Measurements from ENCODE around the gene TUBB3.
"Not testable (repeated sequence)": the region's sequence is repeated elsewhere in the genome, so short reads cannot be mapped to it uniquely, and the experiment has no call there.

TUBB3 gene

DNA sequence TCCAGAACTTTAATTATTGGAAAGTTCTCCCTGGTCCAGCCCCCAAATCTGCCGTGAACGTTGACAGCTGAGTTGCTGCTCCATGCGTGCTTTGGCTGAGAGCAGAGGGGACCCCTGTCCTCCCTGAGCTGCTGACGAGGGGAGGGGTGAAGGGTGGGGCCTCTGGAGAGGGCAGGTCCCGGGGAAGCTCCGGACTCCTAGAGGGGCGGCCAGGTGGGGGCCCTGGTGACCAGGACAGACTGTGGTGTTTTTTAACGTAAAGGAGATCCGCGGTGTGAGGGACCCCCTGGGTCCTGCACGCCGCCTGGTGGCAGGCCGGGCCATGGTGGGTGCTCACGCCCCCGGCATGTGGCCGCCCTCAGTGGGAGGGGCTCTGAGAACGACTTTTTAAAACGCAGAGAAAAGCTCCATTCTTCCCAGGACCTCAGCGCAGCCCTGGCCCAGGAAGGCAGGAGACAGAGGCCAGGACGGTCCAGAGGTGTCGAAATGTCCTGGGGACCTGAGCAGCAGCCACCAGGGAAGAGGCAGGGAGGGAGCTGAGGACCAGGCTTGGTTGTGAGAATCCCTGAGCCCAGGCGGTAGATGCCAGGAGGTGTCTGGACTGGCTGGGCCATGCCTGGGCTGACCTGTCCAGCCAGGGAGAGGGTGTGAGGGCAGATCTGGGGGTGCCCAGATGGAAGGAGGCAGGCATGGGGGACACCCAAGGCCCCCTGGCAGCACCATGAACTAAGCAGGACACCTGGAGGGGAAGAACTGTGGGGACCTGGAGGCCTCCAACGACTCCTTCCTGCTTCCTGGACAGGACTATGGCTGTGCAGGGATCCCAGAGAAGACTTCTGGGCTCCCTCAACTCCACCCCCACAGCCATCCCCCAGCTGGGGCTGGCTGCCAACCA, 4.4 kb upstream of the TUBB3 start, which contains the start of gene MC1R:
MC1R (plus strand) TSS at position 410 of the 895 bp plus-strand sequence; CDS start at position 807, 397 bp downstream.
- DNase-seq: peak in 2 of 6 experiments; percentile 23 to 42

DNA sequence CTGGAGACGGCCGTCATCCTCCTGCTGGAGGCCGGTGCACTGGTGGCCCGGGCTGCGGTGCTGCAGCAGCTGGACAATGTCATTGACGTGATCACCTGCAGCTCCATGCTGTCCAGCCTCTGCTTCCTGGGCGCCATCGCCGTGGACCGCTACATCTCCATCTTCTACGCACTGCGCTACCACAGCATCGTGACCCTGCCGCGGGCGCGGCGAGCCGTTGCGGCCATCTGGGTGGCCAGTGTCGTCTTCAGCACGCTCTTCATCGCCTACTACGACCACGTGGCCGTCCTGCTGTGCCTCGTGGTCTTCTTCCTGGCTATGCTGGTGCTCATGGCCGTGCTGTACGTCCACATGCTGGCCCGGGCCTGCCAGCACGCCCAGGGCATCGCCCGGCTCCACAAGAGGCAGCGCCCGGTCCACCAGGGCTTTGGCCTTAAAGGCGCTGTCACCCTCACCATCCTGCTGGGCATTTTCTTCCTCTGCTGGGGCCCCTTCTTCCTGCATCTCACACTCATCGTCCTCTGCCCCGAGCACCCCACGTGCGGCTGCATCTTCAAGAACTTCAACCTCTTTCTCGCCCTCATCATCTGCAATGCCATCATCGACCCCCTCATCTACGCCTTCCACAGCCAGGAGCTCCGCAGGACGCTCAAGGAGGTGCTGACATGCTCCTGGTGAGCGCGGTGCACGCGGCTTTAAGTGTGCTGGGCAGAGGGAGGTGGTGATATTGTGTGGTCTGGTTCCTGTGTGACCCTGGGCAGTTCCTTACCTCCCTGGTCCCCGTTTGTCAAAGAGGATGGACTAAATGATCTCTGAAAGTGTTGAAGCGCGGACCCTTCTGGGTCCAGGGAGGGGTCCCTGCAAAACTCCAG, 3.4 kb upstream of the TUBB3 start:
- peak in 1 of 6 experiments; percentile 19 for DNase-seq

DNA sequence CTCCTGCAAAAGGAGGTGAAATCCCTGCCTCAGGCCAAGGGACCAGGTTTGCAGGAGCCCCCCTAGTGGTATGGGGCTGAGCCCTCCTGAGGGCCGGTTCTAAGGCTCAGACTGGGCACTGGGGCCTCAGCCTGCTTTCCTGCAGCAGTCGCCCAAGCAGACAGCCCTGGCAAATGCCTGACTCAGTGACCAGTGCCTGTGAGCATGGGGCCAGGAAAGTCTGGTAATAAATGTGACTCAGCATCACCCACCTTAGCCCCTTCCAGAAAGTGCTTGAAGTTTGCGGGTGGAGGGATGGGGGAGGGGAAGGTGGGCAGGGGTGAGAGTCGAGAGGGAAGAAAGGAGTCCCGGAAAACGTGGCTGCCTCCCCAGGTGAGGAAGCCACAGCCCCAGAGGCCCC, 2.4 kb upstream of the TUBB3 start:
- DNase-seq: no peak

GRCh38 chr16:89921131-89921701, 1.9 kb upstream of the TUBB3 start:
- no peak for DNase-seq

DNA sequence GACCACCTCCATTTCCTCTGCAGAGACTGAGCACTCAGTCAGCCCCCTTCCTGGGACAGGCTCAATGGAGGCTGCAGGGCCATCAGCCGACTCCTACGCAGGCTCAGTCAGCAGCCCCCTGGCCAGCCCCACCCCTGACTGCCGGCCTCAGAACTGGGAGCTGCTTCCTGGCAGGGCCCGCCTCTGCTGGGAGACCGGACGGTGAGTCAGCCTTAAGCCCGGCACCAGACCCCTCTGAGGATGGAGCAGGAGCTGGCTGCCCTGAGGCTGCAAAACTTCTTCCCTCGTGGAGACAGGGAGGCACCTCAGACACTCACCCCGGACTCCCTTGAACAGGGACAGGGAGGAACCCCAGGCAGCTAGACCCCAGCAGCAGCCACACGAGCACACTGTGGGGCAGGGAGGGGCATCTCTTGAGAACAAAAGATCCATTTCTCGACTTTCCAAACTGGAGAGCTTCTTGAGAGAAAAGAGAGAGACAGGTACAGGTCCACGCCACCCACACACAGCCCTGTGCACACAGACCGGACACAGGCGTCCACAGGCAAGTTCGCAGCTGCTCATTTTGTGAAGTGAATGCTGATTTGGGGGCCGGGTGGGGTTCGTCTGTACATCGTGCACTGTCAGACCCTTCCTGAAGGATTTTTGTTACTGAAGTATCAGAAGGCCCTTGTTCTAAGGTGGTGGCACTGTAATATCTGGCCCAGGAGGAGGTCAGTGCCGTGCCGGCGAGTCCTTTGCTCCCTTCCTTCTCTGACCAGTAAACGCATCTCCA, 1.3 kb upstream of the TUBB3 start:
- DNase-seq: no peak

DNA sequence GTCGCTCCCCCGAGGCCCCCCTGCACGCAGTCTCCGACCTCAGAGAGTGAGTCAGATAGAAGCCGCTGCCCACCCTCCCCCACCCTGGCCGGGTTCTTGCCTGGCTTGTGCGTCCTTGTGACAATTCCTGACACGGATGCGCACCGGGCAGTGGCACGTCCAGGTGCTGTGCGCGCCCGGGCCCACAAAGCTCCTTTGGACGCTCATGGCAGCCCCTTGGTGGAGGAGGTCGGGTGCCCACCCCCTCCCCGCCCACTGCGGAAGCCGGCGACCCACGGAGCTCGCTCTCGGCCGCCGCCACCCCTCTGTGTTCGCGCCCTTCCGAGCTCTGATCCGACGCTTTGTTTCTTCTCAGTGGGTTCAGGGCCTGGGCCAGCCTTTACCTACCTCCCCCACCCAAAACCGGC, 662 bp upstream of the TUBB3 start:
- no peak for DNase-seq

DNA sequence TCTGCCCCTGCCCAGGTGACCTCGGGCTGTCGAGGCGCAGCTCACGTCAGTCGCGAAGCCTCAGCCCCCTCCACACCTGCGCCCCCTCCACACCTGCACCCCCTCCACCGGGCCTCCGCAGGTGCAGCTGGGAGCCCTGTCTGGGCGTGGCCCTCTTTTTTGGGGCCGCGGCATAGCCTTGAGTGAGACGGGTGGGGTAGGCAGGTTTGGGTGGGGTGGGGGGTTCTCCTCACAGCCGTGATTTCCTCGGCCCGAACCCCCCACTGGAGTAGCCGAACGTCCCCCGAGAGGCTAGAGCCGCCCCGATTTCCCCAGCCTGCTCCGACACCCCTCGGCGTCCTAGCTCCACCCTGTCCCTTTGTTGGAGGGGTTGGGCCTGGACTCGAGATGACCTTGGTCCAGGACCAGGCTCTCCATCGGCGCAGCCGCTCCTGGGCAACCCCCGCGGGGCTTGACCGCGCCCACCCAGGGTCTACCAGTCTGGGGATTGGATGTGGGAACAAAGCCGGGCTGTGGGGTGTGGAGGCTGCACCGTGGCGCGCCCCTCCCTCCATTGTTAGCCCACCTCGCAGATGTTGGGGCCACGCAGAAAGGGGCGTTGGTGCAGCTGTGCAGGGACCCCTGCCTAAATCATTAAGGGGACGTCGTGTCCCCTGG, 626 bp downstream of the TUBB3 start:
- DNase-seq: no peak

DNA sequence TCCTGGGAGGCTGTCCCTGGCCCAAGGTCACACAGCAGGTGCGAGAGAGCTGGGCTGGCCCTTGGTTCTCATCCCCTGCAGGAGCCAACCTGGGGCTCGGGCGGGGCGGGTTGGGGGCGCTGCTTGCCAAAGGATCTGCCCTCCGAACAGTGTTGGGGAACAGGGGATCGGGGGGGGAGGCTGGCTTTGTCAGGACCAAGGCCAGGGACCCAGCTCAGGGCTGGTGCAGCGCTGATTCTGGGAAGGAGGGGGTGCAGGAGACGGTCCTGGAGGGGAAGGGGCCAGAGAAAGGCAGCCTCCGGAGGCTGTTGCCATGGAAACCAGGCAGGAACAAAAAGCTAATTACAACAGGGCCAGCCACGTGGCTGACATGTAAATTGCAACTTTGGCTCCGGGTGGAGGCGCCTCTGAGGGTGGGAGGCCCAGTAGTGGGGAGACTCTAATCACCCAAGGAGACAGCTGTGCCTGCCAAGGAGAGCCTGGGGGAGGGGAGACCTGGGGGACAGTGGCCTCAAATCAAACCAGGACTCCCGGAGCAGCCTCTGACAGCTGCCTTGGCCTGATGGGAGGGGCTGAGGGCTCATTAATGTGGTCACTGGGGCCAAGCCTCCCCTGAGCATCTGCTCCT, 1.3 kb downstream of the TUBB3 start:
- DNase-seq: peak in 4 of 6 experiments; percentile 19 to 36 (median 31)

DNA sequence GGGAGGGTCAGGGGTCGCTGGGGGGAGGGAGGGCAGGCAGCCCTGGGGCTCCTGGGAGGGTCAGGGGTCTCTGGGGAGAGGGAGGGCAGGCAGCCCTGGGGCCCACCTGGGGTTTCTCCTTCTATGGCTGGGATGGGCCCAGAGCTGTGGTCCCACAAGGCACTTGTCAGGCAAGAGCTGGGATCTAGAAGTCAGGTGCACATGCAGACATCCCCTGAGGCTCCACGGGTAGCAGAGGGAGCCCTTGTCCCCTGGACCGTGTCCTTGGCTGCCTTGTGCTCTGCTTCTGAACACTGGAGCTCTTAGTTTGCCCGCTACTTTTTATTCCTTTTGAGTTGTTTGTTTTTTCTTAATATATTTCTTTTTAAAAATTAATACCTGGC, 1.8 kb downstream of the TUBB3 start:
- no peak for DNase-seq

DNA sequence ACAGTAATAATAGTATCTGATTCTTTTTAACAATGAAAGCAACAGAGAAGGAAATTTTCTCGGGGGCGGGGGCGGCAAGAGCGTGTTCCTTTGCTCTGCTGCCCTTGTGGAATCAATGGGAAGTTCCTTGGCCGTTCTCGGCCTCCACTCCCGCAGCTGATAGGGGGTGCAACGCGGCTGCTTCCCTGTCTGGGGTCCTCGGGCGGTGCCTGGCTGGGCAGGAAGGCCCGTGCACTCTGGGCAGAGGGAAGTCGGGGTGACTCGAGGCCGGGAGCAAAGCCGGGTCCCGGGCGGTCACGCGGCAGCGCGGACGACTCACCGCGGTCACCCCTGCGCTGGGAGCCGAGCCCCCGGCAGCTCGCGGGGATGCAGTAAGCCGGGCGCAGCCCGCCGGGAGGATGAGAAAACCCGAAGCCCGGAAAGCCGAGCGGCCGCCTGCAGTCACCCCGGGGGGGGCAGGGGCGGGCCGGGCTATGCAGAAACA, 2.5 kb downstream of the TUBB3 start:
- DNase-seq: no peak

GRCh38 chr16:89931305-89931896, 8.3 kb downstream of the TUBB3 start:
- DNase-seq: no peak

GRCh38 chr16:89931964-89932363, 8.8 kb downstream of the TUBB3 start:
- no peak for DNase-seq

GRCh38 chr16:89934019-89934418, 10.9 kb downstream of the TUBB3 start:
- not testable (repeated sequence) for DNase-seq

DNA sequence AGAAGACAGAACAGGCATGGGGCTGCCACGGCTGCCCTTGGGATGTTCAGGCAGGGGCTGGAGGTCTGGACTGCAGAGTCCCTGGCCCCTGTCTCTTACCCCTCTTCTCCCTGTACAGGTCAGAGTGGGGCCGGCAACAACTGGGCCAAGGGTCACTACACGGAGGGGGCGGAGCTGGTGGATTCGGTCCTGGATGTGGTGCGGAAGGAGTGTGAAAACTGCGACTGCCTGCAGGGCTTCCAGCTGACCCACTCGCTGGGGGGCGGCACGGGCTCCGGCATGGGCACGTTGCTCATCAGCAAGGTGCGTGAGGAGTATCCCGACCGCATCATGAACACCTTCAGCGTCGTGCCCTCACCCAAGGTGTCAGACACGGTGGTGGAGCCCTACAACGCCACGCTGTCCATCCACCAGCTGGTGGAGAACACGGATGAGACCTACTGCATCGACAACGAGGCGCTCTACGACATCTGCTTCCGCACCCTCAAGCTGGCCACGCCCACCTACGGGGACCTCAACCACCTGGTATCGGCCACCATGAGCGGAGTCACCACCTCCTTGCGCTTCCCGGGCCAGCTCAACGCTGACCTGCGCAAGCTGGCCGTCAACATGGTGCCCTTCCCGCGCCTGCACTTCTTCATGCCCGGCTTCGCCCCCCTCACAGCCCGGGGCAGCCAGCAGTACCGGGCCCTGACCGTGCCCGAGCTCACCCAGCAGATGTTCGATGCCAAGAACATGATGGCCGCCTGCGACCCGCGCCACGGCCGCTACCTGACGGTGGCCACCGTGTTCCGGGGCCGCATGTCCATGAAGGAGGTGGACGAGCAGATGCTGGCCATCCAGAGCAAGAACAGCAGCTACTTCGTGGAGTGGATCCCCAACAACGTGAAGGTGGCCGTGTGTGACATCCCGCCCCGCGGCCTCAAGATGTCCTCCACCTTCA, 11.7 kb downstream of the TUBB3 start:
- no peak for DNase-seq

- DNase-seq: not testable (repeated sequence)
These were observed 12.5 kb downstream of the TUBB3 start for GRCh38 chr16:89935620-89936019.

GRCh38 chr16:89936034-89936433, 12.9 kb downstream of the TUBB3 start:
- no peak for DNase-seq

DNA sequence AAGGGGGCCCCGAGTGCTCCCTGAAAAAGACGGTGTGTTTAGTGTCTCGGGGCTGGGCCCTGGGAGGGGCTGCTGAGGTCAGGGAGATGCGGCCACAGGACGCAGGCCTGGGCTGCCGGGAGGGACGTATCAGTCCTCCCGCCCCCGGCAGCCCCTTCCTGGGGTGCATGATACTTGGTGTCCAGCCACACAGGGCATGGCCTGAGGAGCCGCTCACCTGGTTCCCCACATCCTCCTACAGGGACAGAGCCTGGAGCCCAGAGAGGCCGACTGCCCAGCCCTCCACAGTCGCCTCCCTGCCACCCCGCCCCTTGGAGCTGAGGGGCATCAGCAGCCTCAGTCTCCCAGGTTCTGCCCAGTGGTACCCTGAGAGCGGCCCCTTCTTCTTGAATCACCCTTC, 13.4 kb downstream of the TUBB3 start:
- no peak for DNase-seq

GRCh38 chr16:89936981-89937380, 13.8 kb downstream of the TUBB3 start:
- no peak for DNase-seq

GRCh38 chr16:89938175-89938885, 15.2 kb downstream of the TUBB3 start:
- DNase-seq: no peak
